H9 (cell line): ENCODE data around the gene IGF2BP2. TPM values are rescaled to one million over a fixed set of nuclear protein-coding genes. Genes with fewer than 3 reads are reported as not detected.

ENCODE experiments used
- DNase-seq: peaks from one replicate; pipeline ENCODE4 v3.0.0-alpha.2; 2017
- H2AFZ ChIP-seq: one replicate; pipeline ENCODE4 v1.6.1; 2013; ENCODE audit warnings: mild to moderate bottlenecking, low read length, control low read depth, moderate library complexity
- H2AK5ac ChIP-seq: 2 replicates; pipeline ENCODE4 v1.6.1; 2013; ENCODE audit warnings: low read length, control low read depth, mixed read lengths; ENCODE audit not compliant: insufficient read length
- H2BK120ac ChIP-seq: one replicate; pipeline ENCODE4 v1.6.1; 2013; ENCODE audit warnings: low read depth, mild to moderate bottlenecking, low read length, control low read depth, inconsistent platforms; ENCODE audit not compliant: poor library complexity, severe bottlenecking
- H2BK12ac ChIP-seq: 2 replicates; pipeline ENCODE4 v1.6.1; 2013; ENCODE audit warnings: low read length, control low read depth, mixed read lengths, low read depth; ENCODE audit not compliant: insufficient read length
- H2BK15ac ChIP-seq: 2 replicates; pipeline ENCODE4 v1.6.1; 2013; ENCODE audit warnings: low read depth, low read length, control low read depth
- H2BK20ac ChIP-seq: one replicate; pipeline ENCODE4 v1.6.1; 2013; ENCODE audit warnings: low read depth, mild to moderate bottlenecking, low read length, control low read depth, inconsistent platforms; ENCODE audit not compliant: poor library complexity, severe bottlenecking
- H2BK5ac ChIP-seq: 2 replicates; pipeline ENCODE4 v1.6.1; 2013; ENCODE audit warnings: low read length, control low read depth, mixed read lengths; ENCODE audit not compliant: insufficient read length
- H3K14ac ChIP-seq: 2 replicates; pipeline ENCODE4 v1.6.1; 2013; ENCODE audit warnings: low read length, control low read depth; ENCODE audit not compliant: insufficient read depth
- H3K18ac ChIP-seq: 2 replicates; pipeline ENCODE4 v1.6.1; 2013; ENCODE audit warnings: low read depth, mild to moderate bottlenecking, mixed read lengths, low read length, control low read depth; ENCODE audit not compliant: insufficient read length
- H3K23ac ChIP-seq: 2 replicates; pipeline ENCODE4 v1.6.1; 2013; ENCODE audit warnings: low read length, control low read depth, mixed read lengths, low read depth; ENCODE audit not compliant: insufficient read length
- H3K23me2 ChIP-seq: 2 replicates; pipeline ENCODE4 v1.6.1; 2013; ENCODE audit warnings: low read depth, mild to moderate bottlenecking, mixed read lengths, low read length, control low read depth; ENCODE audit not compliant: insufficient read length, poor library complexity, severe bottlenecking
- H3K27ac ChIP-seq: 2 replicates; pipeline ENCODE4 v1.5.1; 2013; ENCODE audit warnings: low read length, control low read depth, mixed read lengths, low read depth; ENCODE audit not compliant: insufficient read length
- H3K27me3 ChIP-seq: 2 replicates; pipeline ENCODE4 v1.6.1; 2013; ENCODE audit warnings: low read length, control low read depth, inconsistent platforms; ENCODE audit not compliant: insufficient read depth
- H3K4ac ChIP-seq: 2 replicates; pipeline ENCODE4 v1.6.1; 2013; ENCODE audit warnings: low read depth, mild to moderate bottlenecking, control low read depth, inconsistent platforms, low read length, moderate library complexity
- H3K4me1 ChIP-seq: 2 replicates; pipeline ENCODE4 v1.6.1; 2013; ENCODE audit warnings: low read length, control low read depth, inconsistent platforms; ENCODE audit not compliant: insufficient read depth
- H3K4me2 ChIP-seq: 2 replicates; pipeline ENCODE4 v1.6.1; 2013; ENCODE audit warnings: low read length, control low read depth, mixed read lengths; ENCODE audit not compliant: insufficient read length, insufficient read depth
- H3K56ac ChIP-seq: 2 replicates; pipeline ENCODE4 v1.6.1; 2013; ENCODE audit warnings: low read depth, mild to moderate bottlenecking, mixed read lengths, low read length, control low read depth; ENCODE audit not compliant: insufficient read length
- H3K79me1 ChIP-seq: 2 replicates; pipeline ENCODE4 v1.6.1; 2013; ENCODE audit warnings: low read depth, mild to moderate bottlenecking, moderate library complexity, low read length, control low read depth, inconsistent platforms; ENCODE audit not compliant: insufficient read depth, poor library complexity, severe bottlenecking
- H3K79me2 ChIP-seq: 2 replicates; pipeline ENCODE4 v1.6.1; 2013; ENCODE audit warnings: low read length, control low read depth, inconsistent platforms; ENCODE audit not compliant: insufficient read depth
- H3K9ac ChIP-seq: 2 replicates; pipeline ENCODE4 v1.6.1; 2013; ENCODE audit warnings: low read length, control low read depth, mixed read lengths; ENCODE audit not compliant: insufficient read length; ENCODE audit errors: extremely low read depth
- H3K9me3 ChIP-seq: one replicate; pipeline ENCODE4 v1.6.1; 2013; ENCODE audit warnings: low read depth, low read length, inconsistent platforms; ENCODE audit not compliant: control insufficient read depth
- H3T11ph ChIP-seq: one replicate; pipeline ENCODE4 v1.6.1; 2013; ENCODE audit warnings: mild to moderate bottlenecking, low read length, control low read depth, inconsistent platforms
- H4K20me1 ChIP-seq: one replicate; pipeline ENCODE4 v1.6.1; 2013; ENCODE audit not compliant: control insufficient read depth, insufficient read length, insufficient read depth
- H4K5ac ChIP-seq: 2 replicates; pipeline ENCODE4 v1.6.1; 2013; ENCODE audit warnings: low read depth, mild to moderate bottlenecking, mixed read lengths, low read length, control low read depth; ENCODE audit not compliant: insufficient read length
- H4K8ac ChIP-seq: replicated peaks from 2 replicates; pipeline ENCODE4 v1.6.1; 2013; ENCODE audit warnings: low read length, control low read depth, mixed read lengths, low read depth; ENCODE audit not compliant: insufficient read length
- H4K91ac ChIP-seq: 2 replicates; pipeline ENCODE4 v1.6.1; 2013; ENCODE audit warnings: low read depth, mild to moderate bottlenecking, moderate library complexity, mixed read lengths, low read length, control low read depth; ENCODE audit not compliant: insufficient read length
- H3K27ac Mint-ChIP-seq, 3 experiments: 2 replicates in 2 of 3; 3 replicates in 1 of 3; pipeline ENCODE4 v1.8.0; 2020 to 2021; ENCODE audit warnings: mixed read lengths in 3 of 3, mild to moderate bottlenecking in 1 of 3, moderate library complexity in 1 of 3
- H3K27me3 Mint-ChIP-seq: 2 replicates; pipeline ENCODE4 v1.8.0; 2021; ENCODE audit warnings: low read depth, mild to moderate bottlenecking, moderate library complexity, mixed read lengths
- H3K36me3 Mint-ChIP-seq, 3 experiments: 2 replicates in 2 of 3; 3 replicates in 1 of 3; pipeline ENCODE4 v1.8.0; 2020 to 2021; ENCODE audit warnings: low read depth in 3 of 3, mixed read lengths in 3 of 3; ENCODE audit not compliant: insufficient read depth in 1 of 3
- H3K4me1 Mint-ChIP-seq, 2 experiments: 2 replicates each; pipeline ENCODE4 v1.8.0; 2020; ENCODE audit warnings: mixed read lengths in 2 of 2
- H3K4me3 Mint-ChIP-seq, 2 experiments: 2 replicates in 1 of 2; 3 replicates in 1 of 2; pipeline ENCODE4 v1.8.0; 2020 to 2021; ENCODE audit warnings: mild to moderate bottlenecking in 2 of 2, mixed read lengths in 2 of 2, moderate library complexity in 1 of 2
- H3K9me3 Mint-ChIP-seq, 2 experiments: 2 replicates in 1 of 2; 3 replicates in 1 of 2; pipeline ENCODE4 v1.8.0; 2020; ENCODE audit warnings: mild to moderate bottlenecking in 2 of 2, mixed read lengths in 2 of 2, moderate library complexity in 1 of 2
- CTCF ChIP-seq: fragments of 200-600 bp; sonication (generic); conservative IDR thresholded peaks from 3 replicates; pipeline ENCODE4 v1.8.0; 2021; ENCODE audit warnings: antibody characterized with exemption, mild to moderate bottlenecking
- WGBS: extraction: QIAGEN DNeasy Blood & Tissue Kit; methylation state at CpG from one replicate; pipeline ENCODE4 v1.1.7; 2013; ENCODE audit warnings: missing lambda C conversion rate, low lambda C conversion rate, mixed read lengths; ENCODE audit not compliant: insufficient read length; ENCODE audit errors: extremely low coverage; 5-methylcytosine and 5-hydroxymethylcytosine counted together
- total RNA-seq: library from RNA; stranded (reverse); gene quantifications from 2 replicates; pipeline ENCODE4 v1.2.1, GENCODE V29; 2021

IGF2BP2 gene
- total RNA-seq, 1 experiment from 2014 or later, result 130 TPM

- Histone ChIP-seq H2BK5ac (no peak overlapping the region), H3K9me3 (no peaks in the 10 kb centered on the region), H4K8ac (no peak overlapping the region), H3K9ac (no peak overlapping the region), H3K23me2 (no peaks in the 10 kb centered on the region), H3K4me1 (no peaks in the 10 kb centered on the region), H3K23ac (no peak overlapping the region), H4K5ac (no peak overlapping the region), H2BK120ac (no peak overlapping the region), H2BK20ac (no peak overlapping the region), H4K20me1 (no peaks in the 10 kb centered on the region), H2AFZ (no peak overlapping the region), H3K14ac (no peak overlapping the region), H3K18ac (no peak overlapping the region), H3K79me2 (no peaks in the 10 kb centered on the region), H4K91ac (no peak overlapping the region), H3T11ph (no peak overlapping the region), H2BK12ac (no peak overlapping the region), H3K27ac (no peak overlapping the region), H3K4ac (no peak overlapping the region), H2BK15ac (no peak overlapping the region), H2AK5ac (no peak overlapping the region), H3K56ac (no peak overlapping the region), H3K27me3 (no peaks in the 10 kb centered on the region), H3K4me2 (no peak overlapping the region), H3K79me1 (no peaks in the 10 kb centered on the region)
- no peaks in the 10 kb centered on the region; a peak in 1 of 5 replicates for H3K9me3 Mint-ChIP-seq
- TF ChIP-seq CTCF, result no peak
- H3K36me3 Mint-ChIP-seq, result peaks cover 12 to 25% (median 23%) of the 10 kb centered on the region in 3 experiments
- DNase-seq, result no peak
- H3K27me3 Mint-ChIP-seq, result peaks cover 2% of the 10 kb centered on the region
- no CpG with 5 or more reads among the region's 2 CpGs for WGBS
- H3K4me3 Mint-ChIP-seq, result no peak overlapping the region
- H3K4me1 Mint-ChIP-seq, result peaks cover 10 to 11% of the 10 kb centered on the region in 2 experiments
- H3K27ac Mint-ChIP-seq, result peak overlapping the region in 2 of 3 experiments; percentile 68 to 76; a peak in 4 of 7 replicates
Measured at GRCh38 chr3:185640308-185640707, 184.5 kb downstream of the IGF2BP2 start.
